Neural cell (in vitro differentiated cells): ENCODE results near the gene GLT1D1. TPM values are rescaled to one million over a fixed set of nuclear protein-coding genes. Genes with fewer than 3 reads are reported as not detected.

ENCODE experiments used
- H2AFZ ChIP-seq: fragments of 200-600, 300-800 bp; sonication (generic), shearing (Covaris generic); 2 replicates; pipeline ENCODE4 v1.6.0; 2014; ENCODE audit warnings: low read depth, mild to moderate bottlenecking, antibody characterized with exemption, low read length, moderate library complexity
- H3F3A ChIP-seq: fragments of 200-600 bp; shearing (Covaris generic); 2 replicates; pipeline ENCODE4 v1.6.1; 2016; ENCODE audit warnings: mild to moderate bottlenecking, moderate library complexity, mixed read lengths, antibody characterized with exemption, low read length; ENCODE audit not compliant: insufficient read depth, poor library complexity, severe bottlenecking
- H3K27ac ChIP-seq: fragments of 200-600, 300-800 bp; sonication (generic), shearing (Covaris generic); 2 replicates; pipeline ENCODE4 v1.5.1; 2014; ENCODE audit warnings: mild to moderate bottlenecking, low read length, moderate library complexity
- H3K27me3 ChIP-seq: fragments of 300-800, 200-600 bp; sonication (generic), shearing (Covaris generic); 2 replicates; pipeline ENCODE4 v1.6.0; 2014; ENCODE audit warnings: mild to moderate bottlenecking, low read depth, low read length, moderate library complexity; ENCODE audit not compliant: insufficient read depth
- H3K36me3 ChIP-seq: fragments of 300-800, 200-600 bp; sonication (generic), shearing (Covaris generic); 2 replicates; pipeline ENCODE4 v1.5.1; 2014; ENCODE audit warnings: mild to moderate bottlenecking, antibody characterized with exemption, low read length, moderate library complexity; ENCODE audit not compliant: insufficient read depth
- H3K4me2 ChIP-seq: fragments of 300-800, 200-600 bp; sonication (generic), shearing (Covaris generic); 2 replicates; pipeline ENCODE4 v1.6.0; 2014; ENCODE audit warnings: mild to moderate bottlenecking, low read length
- H3K4me3 ChIP-seq: fragments of 300-800, 200-600 bp; sonication (generic), shearing (Covaris generic); 2 replicates; pipeline ENCODE4 v1.5.1; 2014; ENCODE audit warnings: mild to moderate bottlenecking, low read length, moderate library complexity
- H3K79me2 ChIP-seq: fragments of 200-600 bp; shearing (Covaris generic); replicated peaks from 2 replicates; pipeline ENCODE4 v1.6.0; 2014; ENCODE audit warnings: mild to moderate bottlenecking, low read length, moderate library complexity; ENCODE audit not compliant: insufficient read depth
- H3K9ac ChIP-seq: fragments of 300-800, 200-600 bp; sonication (generic), shearing (Covaris generic); 2 replicates; pipeline ENCODE4 v1.6.1; 2016; ENCODE audit warnings: mild to moderate bottlenecking, low read length, mixed read lengths
- H3K9me2 ChIP-seq: fragments of 200-600 bp; shearing (Covaris generic); 2 replicates; pipeline ENCODE4 v1.6.1; 2016; ENCODE audit warnings: mild to moderate bottlenecking, low read length, mixed read lengths; ENCODE audit not compliant: insufficient read depth
- H3K9me3 ChIP-seq: fragments of 200-600, 300-800 bp; sonication (generic), shearing (Covaris generic); 2 replicates; pipeline ENCODE4 v1.6.1; 2016; ENCODE audit warnings: mild to moderate bottlenecking, mixed run types, low read length, moderate library complexity, mixed read lengths
- H4K20me1 ChIP-seq: fragments of 200-600 bp; shearing (Covaris generic); 2 replicates; pipeline ENCODE4 v1.6.1; 2016; ENCODE audit warnings: mild to moderate bottlenecking, mixed run types; ENCODE audit not compliant: insufficient read depth
- EP300 ChIP-seq: fragments of 450-650 bp; conservative IDR thresholded peaks from 2 replicates; pipeline ENCODE4 v1.6.1; 2014; ENCODE audit warnings: antibody characterized with exemption, mild to moderate bottlenecking, moderate library complexity; ENCODE audit not compliant: poor library complexity, severe bottlenecking
- EZH2 ChIP-seq: fragments of 200-600, 300-800 bp; shearing (Covaris generic), sonication (generic); IDR thresholded peaks from 2 replicates; pipeline ENCODE4 v1.6.1; 2014; ENCODE audit warnings: antibody characterized with exemption, low read length, borderline replicate concordance, mild to moderate bottlenecking; ENCODE audit not compliant: insufficient read depth, poor library complexity, severe bottlenecking
- MXI1 ChIP-seq: fragments of 450-650 bp; conservative IDR thresholded peaks from 2 replicates; pipeline ENCODE4 v1.6.1; 2014; ENCODE audit warnings: antibody characterized with exemption, mild to moderate bottlenecking; ENCODE audit not compliant: poor library complexity, severe bottlenecking
- POLR2AphosphoS5 ChIP-seq: IDR thresholded peaks from 2 replicates; pipeline ENCODE4 v1.6.1; 2012
- RAD21 ChIP-seq: fragments of 450-650 bp; conservative IDR thresholded peaks from 2 replicates; pipeline ENCODE4 v1.6.1; 2014; ENCODE audit warnings: antibody characterized with exemption, mild to moderate bottlenecking, moderate library complexity
- SMC3 ChIP-seq: fragments of 450-650 bp; conservative IDR thresholded peaks from 2 replicates; pipeline ENCODE4 v1.6.1; 2014; ENCODE audit warnings: antibody characterized with exemption, mild to moderate bottlenecking, moderate library complexity; ENCODE audit not compliant: poor library complexity
- TAF1 ChIP-seq: IDR thresholded peaks from 2 replicates; pipeline ENCODE4 v1.6.1; 2012; ENCODE audit warnings: low read depth
- polyA plus RNA-seq: library from polyadenylated mRNA; depleted of rRNA; stranded (reverse); fragments of >200 nt; gene quantifications from 2 replicates; pipeline ENCODE4 v1.2.3, GENCODE V29; 2014
- TF ChIP-seq, protein P1 (sequence below): fragments of 450-650 bp; IDR thresholded peaks from 2 replicates; pipeline ENCODE4 v1.5.1; 2014; ENCODE audit warnings: antibody characterized with exemption, mild to moderate bottlenecking, moderate library complexity; ENCODE audit not compliant: poor library complexity, severe bottlenecking
- TF ChIP-seq, protein P2 (sequence below): IDR thresholded peaks from 2 replicates; pipeline ENCODE4 v1.6.1; 2012; ENCODE audit warnings: borderline replicate concordance

Gene GLT1D1
- polyA plus RNA-seq, 1 donor from 2014 or later: 3.9 TPM

DNA sequence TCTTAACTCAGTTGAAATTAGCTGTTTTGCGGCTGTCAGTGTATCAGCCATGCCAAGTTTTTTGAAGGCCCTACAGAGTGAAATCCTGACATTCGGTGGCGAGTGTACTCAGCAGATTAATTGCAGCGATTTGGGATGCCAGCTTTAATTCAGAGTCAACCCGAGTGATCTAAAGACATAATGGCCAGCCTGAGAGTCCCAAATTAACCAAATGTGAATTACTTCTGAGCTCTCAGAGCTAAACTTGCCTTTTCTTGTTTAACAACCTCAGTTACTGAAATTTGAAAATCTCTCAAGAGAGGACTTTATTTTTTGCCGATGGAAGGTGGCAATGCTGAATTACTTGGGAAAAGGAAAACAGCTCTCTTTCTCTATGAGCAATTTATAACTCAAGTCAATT, 148.5 kb downstream of the GLT1D1 start:
- Histone ChIP-seq H3K79me2 (no peaks in the 10 kb centered on the region), H3F3A (no peaks in the 10 kb centered on the region), H3K27me3 (no peaks in the 10 kb centered on the region), H3K9ac (no peak overlapping the region), H3K36me3 (no peaks in the 10 kb centered on the region), H3K4me2 (no peak overlapping the region), H3K9me2 (no peaks in the 10 kb centered on the region), H3K9me3 (no peaks in the 10 kb centered on the region), H3K4me3 (no peak overlapping the region), H2AFZ (no peak overlapping the region), H4K20me1 (no peaks in the 10 kb centered on the region), H3K27ac (no peak overlapping the region)
- no peak for TF ChIP-seq POLR2AphosphoS5

DNA sequence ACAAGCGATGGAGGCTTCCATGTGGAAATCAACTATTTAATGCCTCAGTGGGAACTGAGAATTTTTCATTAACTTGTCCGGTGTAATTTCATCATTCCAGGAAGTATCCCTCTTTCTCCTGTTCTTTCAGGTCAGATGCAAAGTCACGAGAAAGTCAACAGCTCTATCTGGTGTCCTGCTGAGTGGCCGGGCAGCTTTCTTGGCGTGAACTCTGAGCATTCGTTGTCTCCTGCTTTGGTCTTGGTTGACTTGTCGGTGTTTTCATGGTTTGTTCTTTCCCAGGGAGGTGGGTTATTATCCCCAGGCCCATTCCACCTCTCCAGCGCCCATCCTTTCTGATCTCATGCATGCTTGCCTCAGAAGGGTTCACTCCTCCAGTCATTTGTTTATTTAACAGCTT, 149.1 kb downstream of the GLT1D1 start:
- Histone ChIP-seq H3K9ac (no peak overlapping the region), H3K9me3 (no peaks in the 10 kb centered on the region), H3F3A (no peaks in the 10 kb centered on the region), H3K4me3 (no peak overlapping the region), H3K4me2 (no peak overlapping the region), H2AFZ (no peak overlapping the region), H3K27me3 (no peaks in the 10 kb centered on the region), H3K27ac (no peak overlapping the region), H4K20me1 (no peaks in the 10 kb centered on the region), H3K9me2 (no peaks in the 10 kb centered on the region), H3K79me2 (no peaks in the 10 kb centered on the region), H3K36me3 (no peaks in the 10 kb centered on the region)
- no peak for TF ChIP-seq EP300
- TF ChIP-seq, protein P1, sequence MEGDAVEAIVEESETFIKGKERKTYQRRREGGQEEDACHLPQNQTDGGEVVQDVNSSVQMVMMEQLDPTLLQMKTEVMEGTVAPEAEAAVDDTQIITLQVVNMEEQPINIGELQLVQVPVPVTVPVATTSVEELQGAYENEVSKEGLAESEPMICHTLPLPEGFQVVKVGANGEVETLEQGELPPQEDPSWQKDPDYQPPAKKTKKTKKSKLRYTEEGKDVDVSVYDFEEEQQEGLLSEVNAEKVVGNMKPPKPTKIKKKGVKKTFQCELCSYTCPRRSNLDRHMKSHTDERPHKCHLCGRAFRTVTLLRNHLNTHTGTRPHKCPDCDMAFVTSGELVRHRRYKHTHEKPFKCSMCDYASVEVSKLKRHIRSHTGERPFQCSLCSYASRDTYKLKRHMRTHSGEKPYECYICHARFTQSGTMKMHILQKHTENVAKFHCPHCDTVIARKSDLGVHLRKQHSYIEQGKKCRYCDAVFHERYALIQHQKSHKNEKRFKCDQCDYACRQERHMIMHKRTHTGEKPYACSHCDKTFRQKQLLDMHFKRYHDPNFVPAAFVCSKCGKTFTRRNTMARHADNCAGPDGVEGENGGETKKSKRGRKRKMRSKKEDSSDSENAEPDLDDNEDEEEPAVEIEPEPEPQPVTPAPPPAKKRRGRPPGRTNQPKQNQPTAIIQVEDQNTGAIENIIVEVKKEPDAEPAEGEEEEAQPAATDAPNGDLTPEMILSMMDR: no peak

DNA sequence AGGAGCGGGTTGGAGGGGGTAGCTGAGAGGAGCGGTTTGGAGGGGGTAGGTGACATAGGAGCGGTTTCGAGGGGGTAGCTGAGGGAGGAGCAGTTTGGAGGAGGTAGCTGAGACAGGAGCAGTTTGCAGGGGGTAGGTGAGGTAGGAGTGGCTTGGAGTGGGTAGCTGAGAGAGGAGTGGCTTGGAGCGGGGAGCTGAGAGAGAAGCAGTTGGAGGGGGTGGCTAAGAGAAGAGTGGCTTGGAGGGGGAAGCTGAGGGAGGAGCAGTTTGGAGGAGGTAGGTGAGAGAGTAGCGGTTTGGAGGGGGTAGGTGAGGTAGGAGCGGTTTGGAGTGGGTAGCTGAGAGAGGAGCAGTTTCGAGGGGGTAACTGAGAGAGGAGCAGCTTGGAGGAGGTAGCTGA, 152.1 kb downstream of the GLT1D1 start:
- no peaks in the 10 kb centered on the region for H3K27me3 ChIP-seq
- H3K36me3 ChIP-seq: no peaks in the 10 kb centered on the region
- H3K9me3 ChIP-seq: no peaks in the 10 kb centered on the region
- no peak overlapping the region for H3K4me2 ChIP-seq
- H3K4me3 ChIP-seq: no peak overlapping the region
- no peaks in the 10 kb centered on the region for H3K9me2 ChIP-seq
- TF ChIP-seq MXI1 (no peak), POLR2AphosphoS5 (no peak), RAD21 (no peak), EP300 (no peak), SMC3 (no peak), TAF1 (no peak), EZH2 (no peak)
- TF ChIP-seq, protein P2, sequence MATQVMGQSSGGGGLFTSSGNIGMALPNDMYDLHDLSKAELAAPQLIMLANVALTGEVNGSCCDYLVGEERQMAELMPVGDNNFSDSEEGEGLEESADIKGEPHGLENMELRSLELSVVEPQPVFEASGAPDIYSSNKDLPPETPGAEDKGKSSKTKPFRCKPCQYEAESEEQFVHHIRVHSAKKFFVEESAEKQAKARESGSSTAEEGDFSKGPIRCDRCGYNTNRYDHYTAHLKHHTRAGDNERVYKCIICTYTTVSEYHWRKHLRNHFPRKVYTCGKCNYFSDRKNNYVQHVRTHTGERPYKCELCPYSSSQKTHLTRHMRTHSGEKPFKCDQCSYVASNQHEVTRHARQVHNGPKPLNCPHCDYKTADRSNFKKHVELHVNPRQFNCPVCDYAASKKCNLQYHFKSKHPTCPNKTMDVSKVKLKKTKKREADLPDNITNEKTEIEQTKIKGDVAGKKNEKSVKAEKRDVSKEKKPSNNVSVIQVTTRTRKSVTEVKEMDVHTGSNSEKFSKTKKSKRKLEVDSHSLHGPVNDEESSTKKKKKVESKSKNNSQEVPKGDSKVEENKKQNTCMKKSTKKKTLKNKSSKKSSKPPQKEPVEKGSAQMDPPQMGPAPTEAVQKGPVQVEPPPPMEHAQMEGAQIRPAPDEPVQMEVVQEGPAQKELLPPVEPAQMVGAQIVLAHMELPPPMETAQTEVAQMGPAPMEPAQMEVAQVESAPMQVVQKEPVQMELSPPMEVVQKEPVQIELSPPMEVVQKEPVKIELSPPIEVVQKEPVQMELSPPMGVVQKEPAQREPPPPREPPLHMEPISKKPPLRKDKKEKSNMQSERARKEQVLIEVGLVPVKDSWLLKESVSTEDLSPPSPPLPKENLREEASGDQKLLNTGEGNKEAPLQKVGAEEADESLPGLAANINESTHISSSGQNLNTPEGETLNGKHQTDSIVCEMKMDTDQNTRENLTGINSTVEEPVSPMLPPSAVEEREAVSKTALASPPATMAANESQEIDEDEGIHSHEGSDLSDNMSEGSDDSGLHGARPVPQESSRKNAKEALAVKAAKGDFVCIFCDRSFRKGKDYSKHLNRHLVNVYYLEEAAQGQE: no peak
- TF ChIP-seq, protein P1: no peak
- H4K20me1 ChIP-seq: no peaks in the 10 kb centered on the region
- no peak overlapping the region for H3K9ac ChIP-seq
- H3K79me2 ChIP-seq: no peaks in the 10 kb centered on the region
- no peak overlapping the region for H3K27ac ChIP-seq
- no peak overlapping the region for H2AFZ ChIP-seq
- no peaks in the 10 kb centered on the region for H3F3A ChIP-seq
